DMS 273 (cell line): ENCODE data around the gene USP3.

Source experiments
- DNase-seq: peaks from one replicate; lab custom pipeline; 2025; ENCODE audit not compliant: unreplicated experiment; lab: John Stamatoyannopoulos, UW

Gene USP3

DNA sequence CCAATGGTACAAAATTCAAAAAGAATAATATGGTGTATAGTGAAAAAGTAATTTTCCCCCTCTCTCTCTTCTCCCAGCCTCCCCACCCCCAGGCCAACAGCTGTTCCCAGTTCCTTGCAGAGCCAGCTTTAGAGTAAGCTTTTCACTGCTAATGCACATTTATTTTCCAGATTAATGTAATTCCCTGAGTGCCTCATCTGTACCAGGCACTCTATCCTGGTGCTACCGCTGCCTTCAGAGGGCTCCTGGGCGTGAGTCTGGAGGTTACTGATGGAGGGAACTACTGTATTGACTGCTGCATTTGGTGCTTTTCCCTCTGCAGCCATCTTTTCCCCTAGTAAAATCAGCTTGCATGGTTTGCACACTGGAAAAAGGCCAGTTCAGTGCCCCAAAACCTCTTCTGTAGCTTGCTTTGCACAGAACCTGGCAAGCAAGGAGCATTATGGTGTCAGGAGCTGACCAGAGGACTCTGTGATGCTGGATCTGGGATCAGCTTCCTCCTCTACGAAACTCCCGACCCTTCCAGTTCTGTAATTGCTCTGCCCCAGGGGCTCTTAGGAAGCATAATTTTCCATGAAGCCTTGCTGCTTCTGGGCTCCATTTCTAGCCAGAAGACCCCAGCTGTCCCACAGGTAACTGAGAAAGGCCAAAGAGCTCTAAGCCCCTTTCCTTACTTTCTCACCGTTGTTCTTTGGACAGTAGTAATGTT is 8.5 kb upstream of the USP3 start:
- DNase-seq, result peak; percentile 48

GRCh38 chr15:63497642-63498467 is 6.5 kb upstream of the USP3 start:
- DNase-seq, result no peak

DNA sequence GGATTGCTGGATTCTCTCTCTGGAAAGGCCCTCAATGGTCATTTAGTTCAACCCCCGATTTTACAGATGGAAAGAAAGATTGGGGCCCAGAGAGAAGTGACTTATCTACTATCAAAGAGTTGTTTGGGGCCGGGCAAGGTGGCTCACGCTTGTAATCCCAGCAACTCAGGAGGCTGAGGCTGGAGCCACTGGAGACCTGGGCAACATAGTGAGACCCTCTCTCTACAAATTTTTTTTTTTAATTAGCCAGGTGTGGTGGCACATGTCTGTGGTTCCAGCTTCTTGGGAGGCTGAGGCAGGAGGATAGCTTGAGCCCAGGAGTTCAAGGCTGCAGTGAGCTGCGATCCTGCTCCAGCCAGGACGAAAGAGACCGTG is 5.2 kb upstream of the USP3 start:
- DNase-seq, result no peak

- DNase-seq, result no peak
Measured at GRCh38 chr15:63499611-63500010, 4.8 kb upstream of the USP3 start.

GRCh38 chr15:63500265-63501250 is 3.8 kb upstream of the USP3 start:
- DNase-seq, result no peak

GRCh38 chr15:63501256-63502089 is 2.9 kb upstream of the USP3 start:
- peak; percentile 70 for DNase-seq

- DNase-seq, result no peak
Measured at GRCh38 chr15:63502137-63502766, 2.1 kb upstream of the USP3 start.

GRCh38 chr15:63502843-63503738 is 1.3 kb upstream of the USP3 start:
- no peak for DNase-seq

DNA sequence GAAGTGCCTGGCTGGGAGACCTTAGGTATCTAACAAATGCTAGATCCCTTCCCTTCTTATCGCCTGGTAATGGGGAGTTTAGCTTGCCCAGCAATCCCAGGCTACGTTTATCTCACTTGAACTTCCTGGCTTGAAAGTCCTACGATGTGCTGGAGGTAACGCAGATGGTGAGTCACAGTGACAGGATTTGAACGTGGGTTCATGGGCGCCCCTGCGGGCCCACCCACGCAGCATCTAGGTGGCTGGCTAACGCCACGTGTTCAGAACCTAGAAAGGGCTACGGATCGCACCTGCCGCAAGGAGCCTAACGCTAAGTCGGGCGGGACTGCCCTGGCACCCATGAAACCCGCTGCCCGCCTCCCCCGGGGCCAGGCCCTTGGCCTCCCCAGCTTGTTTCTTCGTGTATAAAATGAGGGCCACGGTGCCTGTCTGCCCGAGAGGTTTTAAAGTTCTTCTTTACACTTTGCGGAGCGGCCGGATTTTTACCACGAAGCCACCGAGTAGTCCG is 600 bp upstream of the USP3 start:
- peak; percentile 70 for DNase-seq

GRCh38 chr15:63504979-63505841 is 817 bp downstream of the USP3 start:
- DNase-seq, result peak; percentile 75

- DNase-seq, result no peak
Measured at GRCh38 chr15:63505842-63506222, 1.4 kb downstream of the USP3 start.

GRCh38 chr15:63506537-63507035 is 2.2 kb downstream of the USP3 start:
- peak; percentile 39 for DNase-seq

GRCh38 chr15:63507878-63508818 is 3.8 kb downstream of the USP3 start:
- no peak for DNase-seq

DNA sequence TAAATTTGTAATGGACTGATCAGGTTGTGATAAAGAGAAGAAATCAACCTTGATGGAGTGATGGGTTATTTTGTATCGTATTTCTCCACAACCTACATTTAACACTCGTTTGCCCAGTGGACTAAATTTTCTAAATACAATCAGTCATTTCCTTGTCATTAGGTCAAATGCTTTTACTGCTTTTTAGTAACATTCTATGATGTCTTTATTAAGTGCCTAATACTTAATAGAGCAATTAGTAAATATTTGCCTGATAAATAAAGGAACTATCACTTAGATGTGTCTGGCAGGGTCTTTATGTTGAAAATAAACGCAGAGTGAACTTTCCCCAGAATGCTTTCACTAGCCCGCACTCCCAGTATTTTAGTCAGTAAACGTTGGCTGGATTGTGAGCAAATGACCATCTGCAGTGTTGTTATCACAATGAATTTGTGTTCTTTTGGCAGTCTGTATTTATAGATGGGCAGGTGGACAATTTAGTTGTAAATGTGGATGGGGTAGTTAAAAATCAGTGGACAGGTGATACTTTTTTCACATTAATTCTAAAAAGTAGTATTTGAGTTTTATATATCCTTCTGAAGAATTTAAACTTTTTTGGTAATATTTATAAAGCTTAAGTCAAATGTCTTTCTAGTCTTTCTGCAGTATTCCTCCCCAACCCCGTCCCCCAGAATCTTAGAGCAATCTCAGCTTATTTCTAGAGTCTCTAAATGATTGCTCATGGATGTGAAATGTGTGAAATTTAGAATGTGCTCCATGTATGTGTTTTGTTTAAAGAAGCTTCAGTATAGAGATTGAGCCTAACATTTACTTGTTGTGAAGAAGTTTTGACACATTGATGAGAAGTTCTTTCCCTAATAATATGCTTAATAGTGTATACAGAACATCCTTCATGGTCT is 4.9 kb downstream of the USP3 start:
- DNase-seq, result peak; percentile 30
